Transverse colon (tissue), 4 donors: Measurements from ENCODE around the gene ALDH3A2. TPM values are rescaled to one million over a fixed set of nuclear protein-coding genes. Genes with fewer than 3 reads are reported as not detected.

ENCODE experiments used
- DNase-seq: peaks from one replicate; pipeline ENCODE4 v3.0.0-alpha.2; 2019
- H3K27ac ChIP-seq, 4 donors: fragments of 200-600 bp; sonication (generic); 2 replicates each; pipeline ENCODE4 v1.5.1; 2016 to 2018; ENCODE audit warnings: inconsistent platforms in 4 of 4
- H3K27me3 ChIP-seq: fragments of 200-600 bp; sonication (generic); 2 replicates; pipeline ENCODE4 v1.5.1; 2017; ENCODE audit warnings: inconsistent platforms
- H3K36me3 ChIP-seq, 4 donors: fragments of 200-600 bp; sonication (generic); 2 replicates each; pipeline ENCODE4 v1.5.1; 2017 to 2019; ENCODE audit warnings: inconsistent platforms in 4 of 4
- H3K4me1 ChIP-seq, 4 donors: fragments of 200-600 bp; sonication (generic); 2 replicates each; pipeline ENCODE4 v1.5.1; 2017 to 2020; ENCODE audit warnings: inconsistent platforms in 4 of 4
- H3K4me3 ChIP-seq, 4 donors: fragments of 200-600 bp; sonication (generic); 1 replicate in 1 of 4; 2 replicates in 3 of 4; pipeline versions ENCODE4 v1.5.1 to v1.6.1; 2017 to 2019; ENCODE audit warnings: inconsistent platforms in 4 of 4
- H3K9me3 ChIP-seq, 2 donors: fragments of 200-600 bp; sonication (generic); 2 replicates each; pipeline ENCODE4 v1.5.1; 2017 to 2019; ENCODE audit warnings: inconsistent platforms in 2 of 2
- EP300 ChIP-seq: sonication (generic); formaldehyde crosslinking; IDR thresholded peaks from one replicate; pipeline ENCODE4 v1.6.1; 2017; ENCODE audit warnings: antibody characterized with exemption, low read depth
- POLR2A ChIP-seq: fragments of 450-650 bp; IDR thresholded peaks from one replicate; pipeline ENCODE4 v1.6.1; 2016; ENCODE audit warnings: antibody characterized with exemption, mild to moderate bottlenecking, moderate library complexity
- POLR2AphosphoS5 ChIP-seq, 3 donors: sonication (generic); formaldehyde crosslinking; IDR thresholded peaks; one replicate each; pipeline ENCODE4 v1.6.1; 2016; ENCODE audit warnings: antibody characterized with exemption in 3 of 3
- WGBS, 2 donors: methylation state at CpG; one replicate each; pipeline ENCODE4 v1.1.5; 2018; ENCODE audit warnings: low coverage in 1 of 2; 5-methylcytosine and 5-hydroxymethylcytosine counted together
- in situ Hi-C, 4 donors: fragments of 200-750 bp; cut with MboI; loops; one replicate each; pipeline versions ENCODE4 v1.15.0 to v1.15.1; 2017; ENCODE audit warnings: low sequenced_read_pairs in 3 of 4, low pct_ligation_motif_present in 1 of 4, low pct_unique_long_range_greater_than_20kb in 1 of 4
- intact Hi-C: fragments of 100-400 bp; cut with DNase I; formaldehyde crosslinking; loops from one replicate; pipeline ENCODE4 v1.15.1; 2023; ENCODE audit warnings: low total_unique reads
- total RNA-seq, 4 donors: library from RNA; depleted of rRNA; stranded (reverse); fragments of >200 nt; gene quantifications; one replicate each; pipeline ENCODE4 v1.1.0, GENCODE V29; 2016
- TF ChIP-seq, protein P1 (sequence below), 5 experiments: fragments of 200-600 bp in 3 of 5; fragments of 450-650 bp in 2 of 5; sonication (generic) in 3 of 5; IDR thresholded peaks; 1 replicate in 2 of 5; 2 replicates in 3 of 5; pipeline ENCODE4 v1.5.1; 2016 to 2017; ENCODE audit warnings: antibody characterized with exemption in 5 of 5, inconsistent platforms in 3 of 5, mild to moderate bottlenecking in 2 of 5, moderate library complexity in 1 of 5

Gene ALDH3A2
- total RNA-seq, 4 donors from 2014 or later: 44.5 to 199 (median 119) TPM

DNA sequence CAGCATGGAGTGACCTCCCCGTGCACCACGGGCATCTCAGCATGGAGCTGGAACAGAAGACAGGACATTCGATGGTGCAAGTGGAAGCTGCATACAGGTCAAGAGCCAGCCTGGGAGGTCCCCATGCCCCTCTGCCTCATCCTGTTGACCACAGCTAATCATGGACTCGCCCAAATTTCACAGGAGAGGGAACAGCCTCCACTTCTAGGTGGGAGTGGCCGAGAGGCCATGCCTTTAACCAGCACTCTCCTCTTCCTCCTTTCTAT lies 71.6 kb downstream of the ALDH3A2 start:
- Histone ChIP-seq H3K4me1 (peaks cover 7 to 37% (median 26%) of the 10 kb centered on the region in 4 donors), H3K36me3 (no peaks in the 10 kb centered on the region), H3K27me3 (no peaks in the 10 kb centered on the region), H3K9me3 (no peaks in the 10 kb centered on the region), H3K27ac (peak overlapping the region in 3 of 4 donors; percentile 14 to 42 (median 23)), H3K4me3 (no peak overlapping the region)
- 21 to 81% methylated on average over 2 to 5 of the region's 5 CpGs for WGBS, 2 donors
- intact Hi-C loops: no loop called here
- TF ChIP-seq, protein P1, sequence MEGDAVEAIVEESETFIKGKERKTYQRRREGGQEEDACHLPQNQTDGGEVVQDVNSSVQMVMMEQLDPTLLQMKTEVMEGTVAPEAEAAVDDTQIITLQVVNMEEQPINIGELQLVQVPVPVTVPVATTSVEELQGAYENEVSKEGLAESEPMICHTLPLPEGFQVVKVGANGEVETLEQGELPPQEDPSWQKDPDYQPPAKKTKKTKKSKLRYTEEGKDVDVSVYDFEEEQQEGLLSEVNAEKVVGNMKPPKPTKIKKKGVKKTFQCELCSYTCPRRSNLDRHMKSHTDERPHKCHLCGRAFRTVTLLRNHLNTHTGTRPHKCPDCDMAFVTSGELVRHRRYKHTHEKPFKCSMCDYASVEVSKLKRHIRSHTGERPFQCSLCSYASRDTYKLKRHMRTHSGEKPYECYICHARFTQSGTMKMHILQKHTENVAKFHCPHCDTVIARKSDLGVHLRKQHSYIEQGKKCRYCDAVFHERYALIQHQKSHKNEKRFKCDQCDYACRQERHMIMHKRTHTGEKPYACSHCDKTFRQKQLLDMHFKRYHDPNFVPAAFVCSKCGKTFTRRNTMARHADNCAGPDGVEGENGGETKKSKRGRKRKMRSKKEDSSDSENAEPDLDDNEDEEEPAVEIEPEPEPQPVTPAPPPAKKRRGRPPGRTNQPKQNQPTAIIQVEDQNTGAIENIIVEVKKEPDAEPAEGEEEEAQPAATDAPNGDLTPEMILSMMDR (IDR thresholded peaks at IDR 0.05): no peak
- TF ChIP-seq EP300 (no peak), POLR2AphosphoS5 (IDR thresholded peaks at IDR 0.05) (no peak), POLR2A (no peak)
- in situ Hi-C loops: no loop called here
- DNase-seq: no peak

DNA sequence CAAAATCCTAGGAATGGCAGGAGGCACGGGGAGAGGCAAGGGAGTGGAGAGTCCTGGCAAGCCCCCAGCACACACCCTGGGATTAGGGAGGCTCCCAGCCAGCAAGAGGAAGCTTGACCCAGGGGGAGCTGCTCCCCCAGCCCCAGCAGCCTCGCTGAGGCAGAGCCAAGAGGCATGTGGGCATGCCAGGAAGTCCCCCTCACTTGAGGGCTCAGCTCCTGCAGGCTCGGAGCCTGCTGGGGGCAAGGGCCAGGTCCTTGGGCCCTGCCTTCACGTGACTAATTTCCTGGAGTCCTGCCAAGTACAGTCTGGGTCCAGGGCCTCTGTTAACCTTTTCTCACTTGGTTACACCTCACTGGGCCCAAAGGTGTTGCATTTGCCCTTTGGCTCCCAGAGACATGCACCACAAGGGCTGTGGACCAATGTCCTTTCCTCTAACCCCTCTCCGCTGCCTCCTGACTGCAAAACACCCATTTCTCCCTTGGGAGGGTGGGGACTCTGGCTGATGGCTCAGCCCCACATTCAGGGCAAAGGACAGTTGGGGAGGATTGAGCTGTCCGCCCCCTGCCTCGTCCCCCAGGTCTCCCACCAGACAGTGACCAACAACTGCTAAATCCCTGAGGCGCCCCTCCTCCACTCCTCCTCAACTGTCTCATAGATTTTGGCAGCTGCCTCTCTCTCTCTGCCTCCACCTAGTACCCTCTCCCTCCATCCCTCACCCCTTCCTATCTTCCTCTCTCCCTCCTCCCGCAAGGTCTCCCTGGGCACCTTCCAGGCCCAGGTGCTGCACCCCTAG lies 72.3 kb downstream of the ALDH3A2 start:
- H3K27ac ChIP-seq: peak overlapping the region in 3 of 4 donors; percentile 14 to 42 (median 23)
- in situ Hi-C loops (no loop called here), intact Hi-C loops (no loop called here)
- H3K27me3 ChIP-seq: no peaks in the 10 kb centered on the region
- TF ChIP-seq POLR2AphosphoS5 (IDR thresholded peaks at IDR 0.05): peak in 1 of 3 donors; percentile 10
- TF ChIP-seq, protein P1 (IDR thresholded peaks at IDR 0.05): no peak
- no peak for TF ChIP-seq EP300
- no peak overlapping the region for H3K4me3 ChIP-seq
- H3K4me1 ChIP-seq: peaks cover 7 to 44% (median 29%) of the 10 kb centered on the region in 4 donors
- DNase-seq: peak; percentile 75
- 17 to 47% methylated on average over 1 to 9 of the region's 9 CpGs for WGBS, 2 donors
- H3K36me3 ChIP-seq: no peaks in the 10 kb centered on the region
- H3K9me3 ChIP-seq: no peaks in the 10 kb centered on the region

DNA sequence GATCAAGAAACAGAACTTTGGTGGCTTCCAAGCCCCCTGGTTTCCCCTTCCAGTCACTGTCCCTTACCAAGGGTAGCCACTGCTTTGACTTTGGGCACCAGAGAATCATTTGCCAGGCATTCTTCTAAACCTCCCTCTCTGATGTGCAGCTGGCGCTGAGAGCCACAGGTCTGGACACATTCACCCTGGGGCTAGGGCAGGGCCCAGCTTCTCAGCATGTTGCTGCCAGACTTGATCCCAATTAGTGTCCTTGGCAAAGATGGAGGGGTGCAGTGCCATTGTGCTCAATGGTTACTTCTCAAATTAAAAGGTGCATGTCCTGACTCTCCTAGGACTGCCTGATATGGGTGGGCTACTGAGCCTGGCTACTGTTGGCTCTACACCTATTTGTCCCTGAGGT lies 75.4 kb downstream of the ALDH3A2 start:
- H3K4me1 ChIP-seq: peaks cover 25 to 68% (median 47%) of the 10 kb centered on the region in 4 donors
- no peak for DNase-seq
- TF ChIP-seq, protein P1 (IDR thresholded peaks at IDR 0.05): no peak
- TF ChIP-seq POLR2AphosphoS5 (IDR thresholded peaks at IDR 0.05) (no peak), POLR2A (no peak), EP300 (no peak)
- no peaks in the 10 kb centered on the region for H3K9me3 ChIP-seq
- no peaks in the 10 kb centered on the region for H3K27me3 ChIP-seq
- intact Hi-C loops: no loop called here
- WGBS, 2 donors: 100% methylated on average over 1 of the region's 1 CpG; no CpG with 5 or more reads in 1 of the 2 donors
- in situ Hi-C loops: no loop called here
- H3K4me3 ChIP-seq: no peak overlapping the region
- peak overlapping the region; percentile 64 to 86 (median 77) for H3K27ac ChIP-seq
- no peaks in the 10 kb centered on the region for H3K36me3 ChIP-seq

GRCh38 chr17:19724501-19725420 lies 76.2 kb downstream of the ALDH3A2 start:
- in situ Hi-C loops: no loop called here
- Histone ChIP-seq H3K9me3 (no peaks in the 10 kb centered on the region), H3K27ac (peak overlapping the region; percentile 64 to 86 (median 77)), H3K4me3 (peak overlapping the region in 3 of 4 donors; percentile 27 to 45 (median 27)), H3K4me1 (peaks cover 25 to 66% (median 47%) of the 10 kb centered on the region in 4 donors), H3K27me3 (no peaks in the 10 kb centered on the region), H3K36me3 (no peaks in the 10 kb centered on the region)
- 37% methylated on average over 41 of the region's 55 CpGs; no CpG with 5 or more reads in 1 of the 2 donors for WGBS, 2 donors
- intact Hi-C loops: loop anchor here (5.0 kb wide), 1 partner anchor 77 kb away; the partner anchor contains the start of gene ALDH3A2
- DNase-seq: peak; percentile 77
- TF ChIP-seq POLR2A (peak; percentile 59), EP300 (no peak), POLR2AphosphoS5 (IDR thresholded peaks at IDR 0.05) (peak in 2 of 3 donors; percentile 33 to 68)
- TF ChIP-seq, protein P1 (IDR thresholded peaks at IDR 0.05): no peak
